Testis (tissue), 3 donors: ENCODE results near the gene C10orf67. TPM values are rescaled to one million over a fixed set of nuclear protein-coding genes. Genes with fewer than 3 reads are reported as not detected.

Experiments
- DNase-seq: peaks from one replicate; pipeline ENCODE4 v3.0.0-alpha.2; 2019
- H3K27ac ChIP-seq, 2 donors: fragments of 200-600 bp; sonication (generic); one replicate each; pipeline ENCODE4 v1.5.1; 2019
- H3K27me3 ChIP-seq: fragments of 200-600 bp; sonication (generic); one replicate; pipeline ENCODE4 v1.5.1; 2019
- H3K36me3 ChIP-seq: fragments of 200-600 bp; sonication (generic); one replicate; pipeline ENCODE4 v1.5.1; 2017; ENCODE audit warnings: low read depth; ENCODE audit errors: missing control alignments
- H3K4me1 ChIP-seq: fragments of 200-600 bp; sonication (generic); one replicate; pipeline ENCODE4 v1.5.1; 2019
- H3K4me3 ChIP-seq, 2 donors: fragments of 200-600 bp; sonication (generic); one replicate each; pipeline ENCODE4 v1.5.1; 2017 to 2019
- H3K9me3 ChIP-seq: fragments of 200-600 bp; sonication (generic); one replicate; pipeline ENCODE4 v1.5.1; 2017
- POLR2A ChIP-seq: fragments of 450-650 bp; IDR thresholded peaks from one replicate; pipeline ENCODE4 v1.6.1; 2017; ENCODE audit warnings: antibody characterized with exemption, mild to moderate bottlenecking, moderate library complexity
- WGBS, 2 donors: methylation state at CpG; one replicate each; pipeline ENCODE4 v1.1.5; 2018; 5-methylcytosine and 5-hydroxymethylcytosine counted together
- intact Hi-C: fragments of 100-400 bp; cut with DNase I; formaldehyde crosslinking; loops from one replicate; pipeline ENCODE4 v1.15.1; 2023; ENCODE audit warnings: low total_unique reads
- polyA plus RNA-seq: library from polyadenylated mRNA; stranded (reverse); fragments of 350-450 nt; fragmentation: Illumina TruSeq; extraction: RNeasy Lipid Tissue Mini Kit (QIAGEN cat#74804); gene quantifications from one replicate; pipeline ENCODE4 v1.2.3, GENCODE V29; 2014; ENCODE audit warnings: low read depth, low replicate concordance; ENCODE audit not compliant: insufficient read depth
- total RNA-seq, 2 donors: library from RNA; depleted of rRNA; stranded (reverse); fragments of >200 nt; gene quantifications; one replicate each; pipeline ENCODE4 v1.2.3, GENCODE V29; 2016
- TF ChIP-seq, protein P1 (sequence below), 3 experiments: fragments of 450-650 bp in 2 of 3; fragments of 200-600 bp in 1 of 3; sonication (generic) in 1 of 3; IDR thresholded peaks; one replicate each; pipeline ENCODE4 v1.5.1; 2016 to 2019; ENCODE audit warnings: antibody characterized with exemption in 3 of 3, mild to moderate bottlenecking in 2 of 3, moderate library complexity in 1 of 3

Gene C10orf67
- total and polyA plus RNA-seq, 3 donors from 2014 or later = 3.0 to 11.1 (median 7.1) TPM

DNA sequence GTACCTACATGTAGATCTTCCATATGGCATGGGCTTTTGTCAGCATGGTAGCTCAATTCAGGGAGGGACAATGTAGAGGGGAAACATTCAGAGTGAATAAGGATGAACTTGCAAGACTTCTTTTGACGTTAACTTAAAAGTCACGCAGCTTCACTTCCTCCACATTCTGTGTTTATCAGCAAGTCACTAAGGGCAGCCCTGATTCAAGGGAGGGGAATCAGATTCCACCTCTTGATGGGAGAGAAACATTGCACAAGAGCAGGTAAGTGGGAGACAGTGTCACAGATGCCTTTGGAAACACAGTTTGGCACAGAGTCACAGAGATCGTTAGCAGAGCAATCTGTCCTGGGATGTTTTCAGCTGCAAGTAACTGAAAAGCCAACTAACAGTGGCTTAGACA is 26.2 kb downstream of the C10orf67 start:
- H3K27ac ChIP-seq = no peak overlapping the region
- H3K27me3 ChIP-seq = no peaks in the 10 kb centered on the region
- intact Hi-C loops = loop anchor here (10.0 kb wide), 1 partner anchor 206 kb away; no protein-coding TSS in a partner anchor
- DNase-seq = no peak
- no peaks in the 10 kb centered on the region for H3K9me3 ChIP-seq
- H3K36me3 ChIP-seq = no peaks in the 10 kb centered on the region
- TF ChIP-seq POLR2A = no peak
- TF ChIP-seq, protein P1, sequence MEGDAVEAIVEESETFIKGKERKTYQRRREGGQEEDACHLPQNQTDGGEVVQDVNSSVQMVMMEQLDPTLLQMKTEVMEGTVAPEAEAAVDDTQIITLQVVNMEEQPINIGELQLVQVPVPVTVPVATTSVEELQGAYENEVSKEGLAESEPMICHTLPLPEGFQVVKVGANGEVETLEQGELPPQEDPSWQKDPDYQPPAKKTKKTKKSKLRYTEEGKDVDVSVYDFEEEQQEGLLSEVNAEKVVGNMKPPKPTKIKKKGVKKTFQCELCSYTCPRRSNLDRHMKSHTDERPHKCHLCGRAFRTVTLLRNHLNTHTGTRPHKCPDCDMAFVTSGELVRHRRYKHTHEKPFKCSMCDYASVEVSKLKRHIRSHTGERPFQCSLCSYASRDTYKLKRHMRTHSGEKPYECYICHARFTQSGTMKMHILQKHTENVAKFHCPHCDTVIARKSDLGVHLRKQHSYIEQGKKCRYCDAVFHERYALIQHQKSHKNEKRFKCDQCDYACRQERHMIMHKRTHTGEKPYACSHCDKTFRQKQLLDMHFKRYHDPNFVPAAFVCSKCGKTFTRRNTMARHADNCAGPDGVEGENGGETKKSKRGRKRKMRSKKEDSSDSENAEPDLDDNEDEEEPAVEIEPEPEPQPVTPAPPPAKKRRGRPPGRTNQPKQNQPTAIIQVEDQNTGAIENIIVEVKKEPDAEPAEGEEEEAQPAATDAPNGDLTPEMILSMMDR (IDR thresholded peaks at IDR 0.05) = no peak
- H3K4me1 ChIP-seq = no peaks in the 10 kb centered on the region
- no peak overlapping the region for H3K4me3 ChIP-seq
- 76 to 79% methylated on average over 3 of the region's 3 CpGs for WGBS, 2 donors

DNA sequence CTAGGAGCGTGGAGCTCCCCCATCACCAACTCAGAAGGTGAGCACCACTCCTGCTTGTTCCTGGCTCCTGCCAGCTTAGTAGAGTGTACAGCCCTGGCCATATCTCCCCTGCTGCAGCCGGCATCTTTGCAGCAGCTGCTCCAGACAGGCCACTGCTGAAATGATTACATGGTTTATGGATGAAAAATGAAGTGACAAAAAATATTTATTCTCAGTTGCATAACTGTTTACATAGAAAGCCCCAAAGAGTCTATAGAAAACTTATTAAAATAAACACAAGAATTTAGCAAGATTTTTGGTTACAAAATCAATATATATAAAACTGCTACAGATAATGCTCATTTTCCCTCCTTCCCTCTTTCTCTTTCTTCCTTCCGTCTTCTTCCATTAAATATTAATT is 27.2 kb downstream of the C10orf67 start:
- no peaks in the 10 kb centered on the region for H3K4me1 ChIP-seq
- DNase-seq = no peak
- intact Hi-C loops = loop anchor here (10.0 kb wide), 1 partner anchor 207 kb away; no protein-coding TSS in a partner anchor
- 84 to 93% methylated on average over 2 to 3 of the region's 3 CpGs for WGBS, 2 donors
- H3K9me3 ChIP-seq = no peaks in the 10 kb centered on the region
- no peaks in the 10 kb centered on the region for H3K27me3 ChIP-seq
- no peak overlapping the region for H3K27ac ChIP-seq
- H3K4me3 ChIP-seq = no peak overlapping the region
- H3K36me3 ChIP-seq = no peaks in the 10 kb centered on the region
- no peak for TF ChIP-seq POLR2A
- TF ChIP-seq, protein P1 (IDR thresholded peaks at IDR 0.05) = no peak

DNA sequence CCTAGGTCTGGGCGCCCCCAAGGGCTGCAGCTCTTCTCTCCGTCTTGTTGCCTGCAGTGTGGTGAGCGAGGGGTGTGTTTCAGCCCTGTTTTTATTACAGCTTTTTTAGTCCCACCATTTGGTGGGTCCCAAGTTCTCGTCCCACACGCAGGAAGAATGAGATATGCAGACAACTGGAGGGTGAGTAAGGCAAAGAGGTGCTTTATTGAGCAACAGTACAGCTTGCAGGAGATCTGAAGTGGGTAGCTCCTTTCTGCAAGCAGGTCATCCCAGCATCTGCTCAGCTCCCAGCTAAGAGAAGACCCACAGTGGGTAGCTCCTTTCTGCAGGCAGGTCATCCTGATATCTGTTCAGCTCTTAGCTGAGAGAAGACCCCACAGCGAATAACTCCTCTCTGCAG is 28.2 kb downstream of the C10orf67 start:
- no peak for DNase-seq
- no peaks in the 10 kb centered on the region for H3K27me3 ChIP-seq
- H3K36me3 ChIP-seq = no peaks in the 10 kb centered on the region
- WGBS, 2 donors = 76 to 85% methylated on average over 6 of the region's 6 CpGs
- TF ChIP-seq, protein P1 (IDR thresholded peaks at IDR 0.05) = no peak
- TF ChIP-seq POLR2A = no peak
- H3K4me1 ChIP-seq = no peaks in the 10 kb centered on the region
- intact Hi-C loops = loop anchor here (10.0 kb wide), 1 partner anchor 208 kb away; no protein-coding TSS in a partner anchor
- no peak overlapping the region for H3K4me3 ChIP-seq
- no peak overlapping the region for H3K27ac ChIP-seq
- no peaks in the 10 kb centered on the region for H3K9me3 ChIP-seq

DNA sequence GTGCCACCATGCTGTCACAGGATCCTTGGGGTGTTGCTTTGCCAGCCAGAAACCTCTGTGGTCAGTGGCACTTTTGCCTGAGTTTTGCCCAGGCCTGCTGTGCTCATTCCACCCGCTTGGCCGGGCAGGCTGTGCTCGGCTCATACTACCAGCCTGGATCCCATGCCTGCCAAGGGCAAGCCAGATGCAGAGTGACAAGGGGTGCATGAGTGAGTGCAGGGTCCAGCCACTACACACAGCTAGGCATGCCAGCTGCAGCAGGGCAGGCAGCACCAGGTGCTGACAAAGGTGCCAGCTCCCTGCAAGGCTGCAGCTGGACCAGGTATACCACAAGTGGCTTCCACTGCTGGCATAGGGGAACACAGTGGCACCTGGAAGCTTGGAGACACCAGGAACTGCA is 28.6 kb downstream of the C10orf67 start:
- H3K4me3 ChIP-seq = no peak overlapping the region

More for the DNA sequence above, 28.6 kb downstream of the C10orf67 start:
- WGBS, 2 donors = 95% methylated on average over 2 to 3 of the region's 3 CpGs
- H3K4me1 ChIP-seq = no peaks in the 10 kb centered on the region
- no peaks in the 10 kb centered on the region for H3K9me3 ChIP-seq
- no peaks in the 10 kb centered on the region for H3K27me3 ChIP-seq
- intact Hi-C loops = loop anchor here (10.0 kb wide), 1 partner anchor 209 kb away; no protein-coding TSS in a partner anchor
- no peak overlapping the region for H3K27ac ChIP-seq
- no peak for DNase-seq
- TF ChIP-seq, protein P1 (IDR thresholded peaks at IDR 0.05) = no peak
- TF ChIP-seq POLR2A = no peak
- no peaks in the 10 kb centered on the region for H3K36me3 ChIP-seq
